ENCODE data around the gene CDC42BPA. TPM values are rescaled to one million over a fixed set of nuclear protein-coding genes. Genes with fewer than 3 reads are reported as not detected.

The CDC42BPA gene
- total RNA-seq, 4 donors from 2014 or later = 47.0 to 58.6 (median 54.8) TPM

- no peak for TF ChIP-seq CTCF (IDR thresholded peaks at IDR 0.05)
- no peak for TF ChIP-seq POLR2A (IDR thresholded peaks at IDR 0.05)
- TF ChIP-seq EP300 (IDR thresholded peaks at IDR 0.05) = no peak
- Histone ChIP-seq H3K36me3 (peaks cover 0 to 44% (median 0%) of the 10 kb centered on the region in 3 donors), H3K4me1 (no peaks in the 10 kb centered on the region), H3K9me3 (no peaks in the 10 kb centered on the region), H3K27me3 (no peaks in the 10 kb centered on the region), H3K27ac (no peak overlapping the region), H3K4me3 (no peak overlapping the region)
- no peak for DNase-seq (ENCODE audit: low spot score in 2 of 2)
- WGBS, 2 donors = 88 to 95% methylated on average over 2 of the region's 2 CpGs
These were observed 223.9 kb downstream of the CDC42BPA start for GRCh38 chr1:227094249-227094966.

GRCh38 chr1:227093309-227093708 is 225.0 kb downstream of the CDC42BPA start:
- H3K4me3 ChIP-seq = no peak overlapping the region
- TF ChIP-seq POLR2A (IDR thresholded peaks at IDR 0.05) = no peak
- TF ChIP-seq EP300 (IDR thresholded peaks at IDR 0.05) = no peak
- TF ChIP-seq CTCF (IDR thresholded peaks at IDR 0.05) = no peak
- H3K4me1 ChIP-seq = no peaks in the 10 kb centered on the region
- H3K36me3 ChIP-seq = peaks cover 0 to 42% (median 0%) of the 10 kb centered on the region in 3 donors
- H3K27ac ChIP-seq = no peak overlapping the region
- WGBS, 2 donors = 74 to 90% methylated on average over 1 of the region's 1 CpG
- DNase-seq (ENCODE audit: low spot score in 2 of 2) = no peak
- no peaks in the 10 kb centered on the region for H3K27me3 ChIP-seq
- H3K9me3 ChIP-seq = no peaks in the 10 kb centered on the region

- Histone ChIP-seq H3K4me1 (no peaks in the 10 kb centered on the region), H3K9me3 (no peaks in the 10 kb centered on the region), H3K27me3 (no peaks in the 10 kb centered on the region), H3K4me3 (no peak overlapping the region), H3K36me3 (peaks cover 0 to 40% (median 0%) of the 10 kb centered on the region in 3 donors), H3K27ac (no peak overlapping the region)
- DNase-seq (ENCODE audit: low spot score in 2 of 2) = no peak
- TF ChIP-seq CTCF (IDR thresholded peaks at IDR 0.05) (no peak), POLR2A (IDR thresholded peaks at IDR 0.05) (no peak), EP300 (IDR thresholded peaks at IDR 0.05) (no peak)
- WGBS, 2 donors = 89 to 95% methylated on average over 1 of the region's 1 CpG
These were observed 226.2 kb downstream of the CDC42BPA start for GRCh38 chr1:227092069-227092468.

GRCh38 chr1:227086636-227087035 is 231.7 kb downstream of the CDC42BPA start:
- TF ChIP-seq POLR2A (IDR thresholded peaks at IDR 0.05) = no peak
- no peak for TF ChIP-seq EP300 (IDR thresholded peaks at IDR 0.05)
- no peak for TF ChIP-seq CTCF (IDR thresholded peaks at IDR 0.05)
- Histone ChIP-seq H3K4me1 (no peaks in the 10 kb centered on the region), H3K27me3 (no peaks in the 10 kb centered on the region), H3K9me3 (peaks cover 0 to 10% (median 0%) of the 10 kb centered on the region in 4 donors), H3K4me3 (no peak overlapping the region), H3K36me3 (peaks cover 0 to 64% (median 0%) of the 10 kb centered on the region in 3 donors), H3K27ac (no peak overlapping the region)
- no peak for DNase-seq (ENCODE audit: low spot score in 2 of 2)
- whole genome bisulfite sequencing, 2 donors = 95% methylated on average over 2 of the region's 2 CpGs

GRCh38 chr1:227082999-227083746 is 235.1 kb downstream of the CDC42BPA start:
- no peaks in the 10 kb centered on the region for H3K27me3 ChIP-seq
- H3K27ac ChIP-seq = no peak overlapping the region
- no peaks in the 10 kb centered on the region for H3K4me1 ChIP-seq
- H3K9me3 ChIP-seq = peaks cover 0 to 10% (median 0%) of the 10 kb centered on the region in 4 donors
- peaks cover 0 to 41% (median 0%) of the 10 kb centered on the region in 3 donors for H3K36me3 ChIP-seq
- no peak overlapping the region for H3K4me3 ChIP-seq
- 90 to 98% methylated on average over 4 of the region's 4 CpGs for WGBS, 2 donors
- no peak for DNase-seq (ENCODE audit: low spot score in 2 of 2)
- TF ChIP-seq POLR2A (IDR thresholded peaks at IDR 0.05) = no peak
- no peak for TF ChIP-seq CTCF (IDR thresholded peaks at IDR 0.05)
- TF ChIP-seq EP300 (IDR thresholded peaks at IDR 0.05) = no peak
